ENCODE results near the gene FBXW8.

Gene FBXW8

DNA sequence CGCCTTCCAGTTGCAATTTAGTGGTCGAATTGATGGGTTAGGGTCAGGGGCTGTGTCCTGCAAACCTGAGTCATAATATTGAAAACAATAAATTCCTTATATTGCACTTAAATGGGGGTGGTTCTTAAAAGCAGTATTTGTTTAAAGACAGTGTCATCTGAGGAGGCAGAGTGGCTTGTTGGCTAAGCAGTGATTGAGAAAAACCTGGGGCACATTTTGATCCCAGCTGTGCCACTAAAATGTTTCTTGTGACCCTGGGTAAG lies 48.4 kb downstream of the FBXW8 start:
- peak; percentile 82 for DNase-seq

DNA sequence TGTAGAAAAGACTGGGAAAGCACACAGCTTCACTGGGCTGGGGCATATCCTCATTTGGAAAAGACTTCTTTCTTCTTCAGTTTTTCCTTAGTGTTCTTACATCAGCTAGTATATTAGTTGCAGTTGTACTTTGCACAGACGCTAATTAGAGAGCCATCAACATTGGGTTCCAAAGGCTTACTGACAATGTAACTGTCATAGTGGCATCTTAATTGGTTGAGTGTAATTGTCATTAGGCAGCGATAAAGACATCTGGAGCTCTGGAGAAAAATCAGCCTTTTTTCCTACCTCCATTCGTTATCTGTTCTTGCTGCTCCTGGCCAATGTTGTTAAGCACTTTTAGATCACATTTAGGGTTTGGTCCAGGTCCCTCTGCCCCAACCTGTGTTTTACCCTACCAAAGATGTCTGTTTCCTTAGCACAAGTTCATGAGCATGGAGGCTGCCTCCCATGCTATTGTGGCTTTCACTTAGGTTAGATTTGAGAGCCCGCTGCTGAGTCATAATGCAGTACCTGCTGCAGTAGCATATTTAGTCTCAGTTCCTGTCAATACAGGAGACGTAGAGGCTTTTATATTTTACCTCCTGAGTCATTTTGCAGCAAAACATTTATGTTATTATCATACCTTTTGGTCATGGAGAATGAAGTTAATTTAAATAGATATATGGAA lies 49.2 kb downstream of the FBXW8 start:
- peak; percentile 68 for DNase-seq

DNA sequence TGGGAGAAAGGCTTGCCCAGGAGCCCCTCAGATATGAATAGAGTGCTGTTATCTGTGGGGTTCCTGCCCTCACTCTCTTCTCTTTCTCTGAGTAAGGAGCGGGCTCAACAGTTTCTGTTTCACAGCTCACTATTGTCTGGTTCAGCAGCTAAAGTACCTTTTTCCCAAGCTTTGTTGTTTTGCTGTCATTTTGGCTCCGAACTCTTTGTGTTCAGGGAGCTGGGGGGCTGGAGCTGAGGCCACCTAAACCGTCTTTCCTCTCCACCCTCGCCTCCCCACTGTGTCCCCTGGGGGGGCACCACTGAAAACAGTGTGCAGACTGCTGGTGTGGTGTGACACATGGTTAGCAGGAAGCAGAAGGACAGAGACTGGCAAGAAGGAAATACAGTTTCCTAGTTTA lies 51.4 kb downstream of the FBXW8 start:
- DNase-seq: peak; percentile 33

DNA sequence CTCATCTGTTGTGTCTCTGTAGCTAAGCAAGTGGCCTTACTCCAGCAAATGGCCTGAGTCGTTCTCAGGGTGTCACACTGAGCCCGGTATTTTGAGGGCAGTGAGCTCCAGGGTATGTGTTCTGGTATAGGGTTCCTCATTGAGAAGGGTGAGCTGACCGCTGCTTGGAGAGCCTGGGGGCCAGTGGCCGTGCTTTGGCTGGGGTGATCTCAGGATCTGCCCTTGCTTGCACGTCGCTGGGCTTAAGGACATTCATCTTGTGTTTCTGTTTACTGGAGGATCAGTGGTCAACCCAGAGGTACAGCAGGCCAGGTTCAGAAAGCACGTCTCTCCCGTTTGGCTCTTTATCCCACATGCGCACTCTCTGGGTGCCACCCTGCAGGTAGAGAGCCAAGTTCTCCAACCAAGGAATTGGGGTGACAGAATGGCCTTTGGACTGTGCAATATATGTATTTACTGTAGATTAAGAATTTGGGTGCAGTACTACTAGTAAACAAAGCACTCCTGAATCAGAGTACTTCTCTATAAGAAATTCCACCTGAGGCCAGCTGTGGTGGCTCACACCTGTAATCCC lies 52.1 kb downstream of the FBXW8 start:
- no peak for DNase-seq

DNA sequence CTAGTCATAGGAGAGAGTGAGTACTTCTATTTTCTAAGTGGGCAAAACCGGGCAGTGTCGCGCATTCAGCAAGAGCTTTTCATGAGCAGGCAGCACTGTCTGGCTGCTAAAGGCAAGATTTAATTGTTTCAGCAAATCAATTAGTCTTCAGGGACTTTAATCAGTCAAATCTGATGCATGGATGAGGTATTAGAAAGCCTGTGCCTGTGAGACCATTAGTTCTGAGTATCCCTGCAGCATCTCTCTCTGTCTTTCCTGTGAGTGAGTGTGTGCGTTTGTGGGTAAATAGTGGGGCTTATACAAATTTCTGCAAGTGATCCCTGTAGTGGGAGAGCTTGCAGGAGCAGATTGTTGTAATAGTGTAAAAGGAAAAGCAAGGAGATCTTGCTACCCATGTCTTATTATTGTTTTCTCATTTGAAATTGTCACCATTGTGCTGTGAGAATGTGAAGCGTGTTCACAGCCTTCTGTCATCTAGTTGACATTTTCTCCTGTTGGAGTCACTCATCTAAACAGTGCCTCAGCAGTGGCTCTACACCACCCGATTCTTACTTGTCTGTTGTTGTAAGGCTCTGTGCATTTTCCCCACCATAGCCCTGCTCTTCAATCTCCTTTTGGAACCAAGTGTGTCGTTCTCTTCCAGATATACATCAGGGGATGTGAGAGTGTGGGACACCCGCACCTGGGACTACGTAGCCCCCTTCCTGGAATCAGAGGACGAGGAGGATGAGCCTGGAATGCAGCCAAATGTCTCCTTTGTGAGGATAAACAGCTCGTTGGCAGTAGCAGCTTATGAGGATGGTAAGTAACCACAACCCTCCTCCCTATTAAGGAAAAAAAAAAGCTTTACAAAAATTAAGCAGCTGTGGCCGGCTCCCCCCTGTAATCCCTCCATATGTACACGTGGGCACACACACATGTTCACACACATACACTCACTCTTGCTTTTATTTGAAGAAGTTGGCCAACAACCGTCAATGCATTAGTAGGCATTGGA lies 53.6 kb downstream of the FBXW8 start:
- DNase-seq: peak; percentile 80

DNA sequence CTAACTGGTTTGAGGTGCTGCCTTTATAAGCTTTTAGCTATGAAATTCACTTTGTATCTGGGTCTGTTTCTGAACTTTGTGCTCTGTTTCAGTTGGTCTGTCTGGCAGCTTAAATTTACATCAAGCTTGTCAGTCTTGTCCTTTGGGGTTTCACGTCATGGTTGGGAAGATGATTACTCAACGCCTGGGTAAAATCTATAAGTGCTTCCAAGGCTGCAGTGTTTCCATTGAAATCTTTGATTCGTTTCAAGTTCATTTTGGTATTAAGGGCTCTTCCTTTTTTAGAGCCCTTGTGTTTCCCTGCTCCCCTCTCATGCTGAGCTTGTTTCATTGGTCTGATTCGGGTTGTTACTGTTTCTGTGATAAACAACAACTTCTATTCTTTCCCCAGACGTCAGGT lies 58.2 kb downstream of the FBXW8 start:
- DNase-seq: no peak

DNA sequence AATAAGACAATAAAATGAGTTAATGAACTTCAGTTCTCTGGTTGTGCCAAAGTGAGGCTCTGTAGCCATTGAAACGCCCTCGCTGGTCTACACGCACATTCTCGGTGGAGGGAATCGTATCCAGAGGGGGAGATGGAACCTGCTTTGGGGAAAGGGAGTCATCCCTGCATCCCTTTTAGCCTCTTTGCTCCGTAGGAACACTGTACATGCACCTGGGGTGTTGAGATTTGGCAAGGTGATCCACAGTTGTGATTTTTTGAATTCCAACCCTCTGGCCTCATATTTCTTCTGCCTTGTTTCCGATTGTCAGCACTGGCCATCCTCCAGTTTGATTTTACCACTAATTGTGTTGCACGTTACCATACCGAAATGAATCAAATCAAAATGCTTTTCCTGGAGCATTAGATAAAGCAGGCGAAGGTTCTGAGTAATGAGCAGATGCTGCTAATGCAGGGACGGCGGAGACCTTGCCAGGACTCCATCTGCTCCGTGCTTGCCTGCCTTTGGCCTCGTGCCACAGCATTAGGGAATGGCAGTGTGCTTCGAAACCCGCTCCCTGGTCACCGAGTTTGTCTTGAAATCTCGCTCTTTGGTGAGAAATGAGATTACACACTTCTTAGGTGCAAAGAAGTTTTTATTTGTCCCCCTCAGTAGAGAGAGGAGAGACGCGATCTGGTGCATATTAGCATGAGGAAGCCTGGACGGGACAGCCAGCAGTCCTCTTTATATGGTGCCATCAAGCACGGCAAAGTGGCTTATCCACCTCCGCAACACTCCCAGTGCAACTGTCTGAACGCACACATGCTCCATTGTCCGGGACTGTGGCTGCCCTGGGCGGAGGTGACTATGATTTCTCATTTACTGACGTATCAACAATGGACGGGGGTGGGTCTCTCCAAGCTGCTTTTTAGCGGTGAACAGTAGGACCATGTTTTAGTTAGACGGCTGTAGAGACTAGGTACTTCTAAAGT lies 59.1 kb downstream of the FBXW8 start:
- peak; percentile 67 for DNase-seq

DNA sequence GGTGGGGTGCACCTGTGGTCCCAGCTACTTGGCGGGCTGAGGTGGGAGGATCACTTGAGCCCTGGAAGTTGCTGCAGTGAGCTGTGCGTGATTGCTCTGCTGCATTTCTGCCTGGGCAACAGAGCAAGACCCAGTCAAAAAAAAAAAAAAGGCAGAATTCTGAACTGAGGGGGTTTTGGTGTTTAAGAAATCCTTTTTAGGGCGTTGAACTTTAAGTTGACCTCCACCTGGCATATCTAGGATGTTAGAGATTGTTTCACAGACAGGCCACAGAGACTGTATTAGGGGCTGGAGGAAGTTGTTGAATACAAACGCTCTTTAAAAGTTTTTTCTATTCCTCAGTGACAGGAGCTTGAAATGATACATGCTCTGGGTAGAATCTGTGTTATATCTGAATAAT lies 60.5 kb downstream of the FBXW8 start:
- no peak for DNase-seq

DNA sequence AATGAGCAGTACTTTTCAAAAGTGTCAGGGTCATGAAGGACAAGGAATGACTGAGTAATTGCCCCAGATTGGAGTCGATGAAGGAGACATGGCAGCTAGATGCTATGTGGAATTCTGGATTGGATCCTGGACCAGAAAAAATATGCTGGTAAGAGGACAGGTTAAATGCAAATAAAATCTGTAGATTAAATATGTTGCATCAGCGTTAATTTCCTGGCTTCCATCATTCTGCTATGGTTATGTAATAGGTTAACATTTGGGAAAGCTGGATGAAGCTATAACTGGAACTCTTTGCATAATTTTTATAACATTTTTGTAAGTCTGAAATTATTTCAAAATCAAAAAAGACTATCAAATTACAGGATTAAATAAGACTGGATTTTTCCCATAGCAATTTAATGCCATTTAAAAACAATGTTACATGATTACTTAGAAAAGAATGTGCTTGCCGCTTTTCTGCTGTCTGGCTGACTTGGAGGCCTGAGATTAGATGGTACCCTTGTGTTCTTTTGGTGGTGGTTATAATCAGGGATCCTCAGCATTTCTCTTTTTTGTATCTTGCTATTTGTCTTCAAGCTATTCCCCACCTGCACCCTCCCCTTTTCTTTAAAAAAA lies 65.1 kb downstream of the FBXW8 start:
- DNase-seq: no peak

DNA sequence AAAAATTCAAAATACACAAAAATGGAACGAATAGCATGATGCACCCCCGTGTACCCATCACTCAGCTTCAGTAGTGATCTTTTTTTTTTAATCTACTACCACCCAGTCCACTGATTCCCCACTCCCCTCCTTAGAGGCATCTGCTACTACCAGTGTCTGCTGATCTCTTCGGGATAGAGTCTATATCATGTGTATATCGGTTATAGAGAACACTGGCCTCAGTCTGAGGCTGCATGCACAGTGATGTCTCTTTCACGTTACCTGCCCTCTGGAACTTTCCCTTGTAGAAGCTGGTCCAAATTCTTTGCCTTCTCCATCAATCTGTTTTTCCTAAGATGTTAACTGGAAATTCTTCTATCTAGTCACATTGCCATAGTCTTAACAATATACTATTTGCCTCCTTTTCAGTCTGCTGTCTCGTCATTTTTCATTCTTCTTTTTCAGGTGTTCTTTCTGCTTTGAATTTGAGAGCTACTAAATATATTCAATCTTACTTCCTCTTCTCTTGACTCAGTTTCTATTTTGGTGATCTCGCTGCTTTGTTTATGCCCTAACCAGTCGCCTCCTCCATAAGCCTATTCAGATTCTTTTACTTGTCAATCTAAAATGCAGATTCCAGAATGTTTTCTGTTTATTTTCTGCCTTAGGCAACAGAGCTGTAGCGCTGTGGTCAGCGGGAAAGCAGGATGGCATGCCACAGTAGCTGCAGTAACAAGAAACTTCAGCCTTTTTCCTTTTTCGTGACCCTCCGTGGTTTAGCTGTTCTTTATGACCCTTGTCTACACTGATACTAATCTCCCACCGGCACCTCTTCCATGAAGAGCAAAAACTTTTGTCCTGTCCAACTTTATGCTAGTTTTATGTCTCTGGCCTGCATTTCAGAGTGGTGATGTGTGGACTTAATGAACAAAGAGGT lies 67.0 kb downstream of the FBXW8 start:
- no peak for DNase-seq

DNA sequence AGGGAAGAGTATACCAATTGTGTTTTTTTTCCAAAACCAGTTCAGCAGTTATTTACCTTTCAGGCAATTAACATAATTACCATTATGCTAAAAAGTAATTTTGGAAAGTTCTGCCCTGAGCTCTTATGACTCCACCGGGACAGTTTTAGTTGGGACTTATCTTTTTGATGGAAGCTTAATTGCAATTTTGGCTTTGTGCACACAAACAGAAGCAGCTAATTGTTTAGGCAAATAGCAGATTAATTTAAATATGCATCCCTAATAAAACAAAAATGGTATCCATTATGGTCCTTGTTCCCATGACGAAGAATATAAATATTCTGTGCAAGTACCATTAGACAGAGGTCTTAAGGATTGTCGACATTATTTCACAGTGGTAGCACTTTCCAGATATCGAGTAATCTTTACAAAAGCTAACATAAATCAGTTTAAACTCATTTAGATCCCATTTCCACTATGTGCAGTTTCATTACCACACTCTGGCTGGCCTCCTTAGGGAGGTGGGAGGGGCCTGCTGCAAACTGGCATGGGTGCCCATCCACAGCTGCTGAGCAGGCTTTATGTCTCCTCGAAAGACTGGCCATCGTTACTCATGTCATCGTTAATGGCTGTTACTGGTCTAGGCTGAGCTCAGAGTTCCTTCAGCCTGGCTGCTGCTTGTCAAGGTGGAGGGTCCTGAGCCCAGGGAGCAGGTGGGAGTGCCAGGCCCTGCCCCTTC lies 68.2 kb downstream of the FBXW8 start:
- DNase-seq: peak; percentile 73

DNA sequence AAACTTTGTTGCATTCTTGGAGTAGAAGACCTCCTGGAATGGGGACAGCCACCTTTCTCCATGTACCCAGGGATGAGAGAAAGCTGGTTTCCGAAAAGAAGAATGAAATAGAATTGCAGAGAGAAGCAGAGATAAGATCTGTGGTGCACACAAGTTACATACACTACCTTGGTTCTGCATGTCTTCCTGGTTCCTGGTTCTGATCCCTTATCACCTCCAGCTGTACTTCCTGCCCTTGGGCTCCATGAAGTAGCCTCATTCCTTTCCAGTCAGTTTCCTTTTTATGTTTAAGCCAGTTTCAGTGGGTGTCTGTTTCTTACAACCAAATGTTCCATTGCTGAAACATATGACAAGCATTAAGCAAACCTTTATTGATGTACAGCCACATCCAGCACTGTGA lies 69.3 kb downstream of the FBXW8 start:
- no peak for DNase-seq

DNA sequence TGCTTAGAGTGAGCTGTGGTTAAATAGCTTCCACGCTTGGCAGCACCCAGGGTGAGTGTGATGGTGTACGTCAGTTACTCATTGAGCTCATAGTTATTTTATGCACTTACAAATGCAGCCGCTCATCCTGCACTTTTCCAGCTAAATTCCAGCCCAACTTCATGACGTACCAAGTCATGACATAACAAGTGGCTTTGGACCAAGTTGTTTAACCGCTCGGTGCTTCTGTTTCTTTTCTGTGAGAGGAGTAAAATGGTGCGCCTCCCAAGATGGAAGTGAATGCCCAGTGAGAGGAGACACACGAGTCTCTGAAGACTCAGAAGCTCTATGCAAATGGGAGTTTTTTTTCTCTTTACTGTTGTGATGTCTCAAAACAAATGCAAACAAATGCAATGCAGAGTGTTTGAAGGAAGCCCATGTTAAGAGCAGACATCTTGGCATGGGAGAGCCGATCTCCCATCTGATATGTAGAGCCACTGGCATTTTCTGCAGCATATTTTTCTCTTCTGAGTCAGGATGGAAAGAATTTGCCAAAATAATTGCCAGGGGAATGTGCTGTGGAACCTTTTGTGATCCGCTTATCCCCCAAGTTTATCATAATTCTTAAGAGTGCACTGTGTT lies 72.2 kb downstream of the FBXW8 start:
- no peak for DNase-seq

DNA sequence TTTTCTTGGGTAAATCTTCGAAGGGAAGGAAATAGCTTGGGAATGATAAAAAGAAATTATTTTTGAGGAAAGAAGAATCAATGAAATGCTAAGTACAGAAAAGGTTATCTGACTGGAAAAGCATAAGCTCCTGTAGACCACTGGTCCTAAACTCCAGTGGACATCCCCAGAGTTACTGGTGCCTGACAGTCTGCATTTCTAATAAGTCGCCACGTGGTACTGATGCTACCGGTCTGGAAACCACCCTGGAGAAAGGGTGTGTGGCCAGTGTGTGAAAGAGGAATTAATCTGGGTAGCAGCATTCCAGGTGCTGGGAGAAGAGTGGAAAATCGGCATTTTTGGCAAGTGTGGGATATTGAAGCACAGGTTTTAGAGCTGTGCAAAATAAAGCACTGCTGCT lies 73.3 kb downstream of the FBXW8 start:
- no peak for DNase-seq

DNA sequence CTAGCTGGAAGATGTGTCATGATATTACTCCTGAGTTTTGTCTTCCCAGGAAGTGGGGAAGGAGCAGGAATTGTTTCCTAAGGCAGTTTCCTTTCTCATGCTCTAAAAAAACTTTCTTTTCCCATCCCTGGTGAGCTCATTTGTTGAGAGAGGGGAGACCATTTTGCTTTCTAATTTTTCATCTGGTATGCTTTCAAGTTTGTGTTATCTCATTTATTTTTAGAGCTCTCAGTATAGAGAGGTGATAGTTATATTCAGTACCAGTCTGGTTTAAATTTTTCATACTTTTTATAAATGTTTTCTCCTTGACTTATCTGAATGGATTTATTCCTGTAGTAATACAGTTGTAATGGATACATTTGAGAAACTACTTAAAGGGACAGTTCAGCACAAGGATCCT lies 79.6 kb downstream of the FBXW8 start:
- DNase-seq: no peak

DNA sequence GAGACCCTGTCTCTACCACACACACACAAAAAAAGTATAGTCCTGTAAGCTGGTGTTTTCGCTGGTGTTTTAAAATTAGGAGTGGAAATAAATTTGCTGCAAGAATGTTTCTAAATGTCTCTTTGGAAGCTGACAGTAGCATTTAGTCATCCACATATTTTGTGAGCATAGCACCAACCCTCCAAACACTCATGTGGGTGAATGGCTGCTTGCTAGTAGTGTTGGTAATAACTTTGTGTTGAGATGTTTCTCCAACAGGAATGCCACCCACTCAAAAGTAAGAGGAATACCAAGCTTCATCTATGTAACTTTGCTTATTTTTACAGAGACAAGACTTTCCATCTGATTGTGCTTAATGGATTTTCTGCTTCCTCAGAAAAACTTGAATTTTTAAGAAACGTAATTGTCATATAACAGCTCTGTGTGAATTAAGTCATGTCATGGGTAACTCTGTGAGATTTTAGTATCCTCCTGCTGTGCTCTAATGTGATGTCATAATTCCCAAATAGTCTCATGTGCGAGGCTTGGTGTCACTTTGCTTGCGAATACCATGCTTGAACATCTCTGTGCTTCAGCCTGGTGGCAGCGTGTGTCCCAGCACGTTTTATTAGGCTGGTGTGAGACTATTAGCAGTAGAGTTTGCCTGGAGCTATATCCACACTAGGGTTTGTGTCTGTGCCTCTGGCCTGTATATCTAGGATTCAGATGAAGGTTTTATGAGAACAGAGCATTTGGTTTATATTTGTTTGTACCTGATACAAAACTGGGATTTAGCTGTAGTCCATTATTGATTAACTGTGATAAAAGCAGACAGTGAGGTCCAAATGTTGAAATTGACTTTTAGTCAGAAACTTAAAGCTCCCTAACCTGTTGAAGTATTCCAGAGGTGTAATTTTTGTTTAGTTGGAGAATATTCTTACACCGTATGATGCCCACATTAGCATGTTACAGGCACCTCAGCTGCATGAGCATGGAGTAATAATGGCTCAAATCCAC lies 80.5 kb downstream of the FBXW8 start:
- no peak for DNase-seq

DNA sequence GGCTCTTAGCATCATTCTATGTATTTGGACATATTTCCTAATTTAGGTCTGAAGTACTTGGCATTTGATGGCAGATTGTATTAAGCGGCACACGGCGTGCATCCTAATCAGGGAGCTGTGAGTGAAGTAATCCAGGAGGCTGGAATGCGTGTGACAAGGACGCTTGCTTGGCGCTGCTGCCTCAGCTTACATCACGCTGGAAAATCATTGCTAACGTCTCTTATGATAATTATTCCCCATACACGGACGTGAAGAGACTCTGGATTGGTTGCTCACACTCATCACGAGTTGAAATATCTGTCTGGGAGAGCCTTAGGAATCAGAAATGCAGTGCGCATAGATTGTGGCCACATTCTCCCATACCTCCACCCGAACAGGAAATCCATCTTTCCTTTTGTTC lies 85.3 kb downstream of the FBXW8 start:
- no peak for DNase-seq

DNA sequence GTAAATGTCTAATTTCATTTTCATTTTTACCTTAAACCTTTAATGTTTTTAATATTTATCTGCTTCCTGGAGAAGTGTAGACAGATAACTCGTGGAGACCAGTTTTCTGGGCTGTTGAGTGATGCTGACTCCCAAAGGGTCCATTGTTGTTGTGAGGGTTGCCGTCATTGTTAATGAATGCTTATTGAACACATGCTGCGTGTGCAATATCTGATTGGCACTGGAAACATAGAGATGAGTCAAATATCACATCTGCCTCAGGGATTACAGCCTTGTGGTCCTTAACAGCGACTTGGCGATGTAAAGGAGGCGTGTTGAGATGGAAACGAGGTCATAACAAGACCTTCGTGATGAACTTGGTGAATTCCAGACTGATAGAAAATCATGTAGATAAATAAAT lies 85.9 kb downstream of the FBXW8 start:
- no peak for DNase-seq

DNA sequence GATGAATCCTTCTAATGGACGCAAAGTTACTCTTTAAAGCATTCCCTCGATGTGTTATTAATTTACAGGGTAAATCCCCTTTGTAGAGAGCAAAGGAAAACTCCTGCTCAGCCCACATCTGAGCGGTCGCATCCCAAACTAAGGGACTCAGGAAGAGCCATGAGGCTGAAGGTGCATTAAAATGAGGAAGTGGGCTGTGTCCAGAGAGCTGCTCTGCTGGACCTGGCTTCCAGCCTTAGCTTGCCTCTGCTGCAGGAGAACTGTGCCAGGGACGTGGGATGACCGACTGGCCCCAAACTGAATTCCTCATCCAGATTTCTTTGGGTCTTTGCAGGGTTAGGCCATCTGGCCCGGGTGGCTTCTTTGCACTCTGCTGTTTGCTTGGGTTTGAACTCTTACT lies 88.3 kb downstream of the FBXW8 start:
- no peak for DNase-seq

Data from NCI-H69 (cell line).